ENCODE results near the gene FAM20A.

- no peak for TF ChIP-seq CTCF (IDR thresholded peaks at IDR 0.05 in 2 of 3, conservative IDR thresholded peaks at IDR 0.05 in 1 of 3; ENCODE audit: borderline replicate concordance in 1 of 3, insufficient read depth in 1 of 3, low read depth in 2 of 3, low read length in 2 of 3)
- no peak for TF ChIP-seq EZH2 (IDR thresholded peaks at IDR 0.05)
- TF ChIP-seq POLR2AphosphoS5 (IDR thresholded peaks at IDR 0.05; ENCODE audit: low read depth, low read length) = no peak; the same call in 1 of the 2 replicates
- TF ChIP-seq POLR2A (IDR thresholded peaks at IDR 0.05; ENCODE audit: borderline replicate concordance, extremely low read depth, insufficient read depth, insufficient read length) = no peak
- TF ChIP-seq SIN3A (IDR thresholded peaks at IDR 0.05; ENCODE audit: low read depth) = no peak
- TF ChIP-seq ZNF274 (IDR thresholded peaks at IDR 0.05; ENCODE audit: low read depth, low read length) = no peak
- TF ChIP-seq EZH2phosphoT487 (IDR thresholded peaks at IDR 0.05; ENCODE audit: borderline replicate concordance) = no peak
- TF ChIP-seq YY1 (IDR thresholded peaks at IDR 0.05; ENCODE audit: extremely low read depth, insufficient replicate concordance, low read depth, low read length) = no peak
- no peak for TF ChIP-seq ELF1 (IDR thresholded peaks at IDR 0.05; ENCODE audit: borderline replicate concordance, low read depth)
- no peak for TF ChIP-seq CEBPB (IDR thresholded peaks at IDR 0.05; ENCODE audit: low read depth)
- TF ChIP-seq TCF7L2 (IDR thresholded peaks at IDR 0.05; ENCODE audit: borderline replicate concordance, extremely low read depth, insufficient read depth, insufficient read length) = no peak
- TF ChIP-seq SRF (IDR thresholded peaks at IDR 0.05; ENCODE audit: low read depth) = no peak
- TF ChIP-seq JUND (IDR thresholded peaks at IDR 0.05) = no peak
Observed at GRCh38 chr17:68540981-68541380, 60.2 kb downstream of the FAM20A start.

Measured in HCT116 (cell line).